K562 (cell line): ENCODE data around the gene AP3M1. TPM values are rescaled to one million over a fixed set of nuclear protein-coding genes. Genes with fewer than 3 reads are reported as not detected.

Source experiments
- CBFA2T3 ChIP-seq: fragments of 450-650 bp; IDR thresholded peaks from 2 replicates; pipeline ENCODE4 v1.6.1; 2017
- DDX20 ChIP-seq: fragments of 450-650 bp; IDR thresholded peaks from 2 replicates; pipeline ENCODE4 v1.6.1; 2016; ENCODE audit warnings: missing genetic modification characterization, low read depth, mild to moderate bottlenecking, missing compliant biosample characterization, moderate library complexity
- DIDO1 ChIP-seq: fragments of 450-650 bp; IDR thresholded peaks from 2 replicates; pipeline ENCODE4 v1.6.1; 2016; ENCODE audit warnings: low read depth, missing biosample characterization, missing genetic modification characterization
- FOXO4 ChIP-seq: fragments of 450-650 bp; formaldehyde crosslinking; IDR thresholded peaks from 2 replicates; pipeline ENCODE4 v1.4.0; 2020; ENCODE audit warnings: mild to moderate bottlenecking, moderate library complexity
- KAT2B ChIP-seq: IDR thresholded peaks from one replicate; pipeline ENCODE4 v1.6.1; 2012; ENCODE audit warnings: low read depth, mild to moderate bottlenecking, control low read depth, inconsistent platforms, low read length, moderate library complexity
- MEF2D ChIP-seq: conservative IDR thresholded peaks from 2 replicates; pipeline ENCODE4 v1.6.1; 2016; ENCODE audit warnings: low read depth, missing genetic modification characterization, missing compliant biosample characterization
- MITF ChIP-seq: IDR thresholded peaks from 2 replicates; pipeline ENCODE4 v1.6.1; 2014; ENCODE audit warnings: antibody characterized with exemption
- MYC ChIP-seq, 2 experiments: fragments of 250-450 bp in 1 of 2; sonication (Bioruptor Pico) in 1 of 2; IDR thresholded peaks; 2 replicates each; pipeline versions ENCODE4 v1.5.1 to v1.6.1; 2012 to 2021; ENCODE audit warnings: low read depth in 2 of 2, borderline replicate concordance in 1 of 2, improper control_type of control experiment in 1 of 2, low read length in 1 of 2, mild to moderate bottlenecking in 1 of 2, moderate library complexity in 1 of 2
- PHF21A ChIP-seq: fragments of 450-650 bp; IDR thresholded peaks from 2 replicates; pipeline ENCODE4 v1.6.1; 2017; ENCODE audit warnings: low read depth, borderline replicate concordance
- SREBF1 ChIP-seq: fragments of 150-350 bp; IDR thresholded peaks from 2 replicates; pipeline ENCODE4 v1.6.1; 2014; ENCODE audit warnings: antibody characterized with exemption, low read depth, low read length, borderline replicate concordance
- TCF7L2 ChIP-seq: fragments of 150-350 bp; IDR thresholded peaks from 2 replicates; pipeline ENCODE4 v1.6.1; 2016; ENCODE audit warnings: low read depth, mild to moderate bottlenecking, low read length, moderate library complexity
- TRIM24 ChIP-seq, 2 experiments: fragments of 450-650 bp; IDR thresholded peaks; 2 replicates each; pipeline ENCODE4 v1.6.1; 2016
- ZKSCAN3 ChIP-seq: fragments of 250-450 bp; sonication (Bioruptor Pico); IDR thresholded peaks from 2 replicates; pipeline ENCODE4 v1.4.0; 2020
- ZNF217 ChIP-seq: sonication (generic); formaldehyde crosslinking; IDR thresholded peaks from 2 replicates; pipeline ENCODE4 v1.8.0; 2022; ENCODE audit warnings: mild to moderate bottlenecking, missing genetic modification reagents
- ZNF644 ChIP-seq: fragments of 200-800 bp; sonication (Bioruptor generic); IDR thresholded peaks from 2 replicates; pipeline ENCODE4 v1.6.1; 2016; ENCODE audit warnings: low read depth, missing genetic modification characterization, missing compliant biosample characterization
- ZNF75A ChIP-seq: fragments of 450-650 bp; formaldehyde crosslinking; IDR thresholded peaks from 2 replicates; pipeline ENCODE4 v1.4.0; 2020; ENCODE audit warnings: mild to moderate bottlenecking
- polyA plus RNA-seq, 8 experiments: library from polyadenylated mRNA; depleted of rRNA in 4 of 8; stranded (reverse) in 5 of 8; unstranded in 3 of 8; fragments of >200 nt; fragmentation: Nextera tagmentation in 2 of 8; fragmentation: Illumina TruSeq in 1 of 8; extraction: Ambion mirVana in 2 of 8; extraction: Trizol in 1 of 8; gene quantifications; 2 replicates each; pipeline versions ENCODE4 v1.2.1 to v1.2.3, GENCODE V29; 2011 to 2014; ENCODE audit warnings: inconsistent platforms in 1 of 8, missing spikeins in 1 of 8
- total RNA-seq, 7 experiments: library from RNA; depleted of rRNA in 6 of 7; stranded (reverse); fragments of >200 nt in 6 of 7; fragmentation: Illumina TruSeq in 2 of 7; extraction: Trizol in 2 of 7; gene quantifications; 2 replicates each; pipeline versions ENCODE4 v1.2.1 to v1.2.3, GENCODE V29; 2011 to 2021; ENCODE audit warnings: low replicate concordance in 1 of 7
- TF ChIP-seq, protein P1 (sequence below): fragments of 450-650 bp; IDR thresholded peaks from 2 replicates; pipeline ENCODE4 v1.6.1; 2017; ENCODE audit warnings: antibody characterized with exemption
- TF ChIP-seq, protein P2 (sequence below): fragments of 450-650 bp; formaldehyde crosslinking; IDR thresholded peaks from 2 replicates; pipeline ENCODE4 v1.4.0; 2020; ENCODE audit warnings: mild to moderate bottlenecking

The AP3M1 gene
- total and polyA plus RNA-seq, 9 of the 15 experiments (the other 6 are each of a cell fraction or from before 2014, with no cell fraction given): 44.3 to 135 (median 67.6) TPM

- TF ChIP-seq KAT2B: no peak
- TF ChIP-seq, protein P1, sequence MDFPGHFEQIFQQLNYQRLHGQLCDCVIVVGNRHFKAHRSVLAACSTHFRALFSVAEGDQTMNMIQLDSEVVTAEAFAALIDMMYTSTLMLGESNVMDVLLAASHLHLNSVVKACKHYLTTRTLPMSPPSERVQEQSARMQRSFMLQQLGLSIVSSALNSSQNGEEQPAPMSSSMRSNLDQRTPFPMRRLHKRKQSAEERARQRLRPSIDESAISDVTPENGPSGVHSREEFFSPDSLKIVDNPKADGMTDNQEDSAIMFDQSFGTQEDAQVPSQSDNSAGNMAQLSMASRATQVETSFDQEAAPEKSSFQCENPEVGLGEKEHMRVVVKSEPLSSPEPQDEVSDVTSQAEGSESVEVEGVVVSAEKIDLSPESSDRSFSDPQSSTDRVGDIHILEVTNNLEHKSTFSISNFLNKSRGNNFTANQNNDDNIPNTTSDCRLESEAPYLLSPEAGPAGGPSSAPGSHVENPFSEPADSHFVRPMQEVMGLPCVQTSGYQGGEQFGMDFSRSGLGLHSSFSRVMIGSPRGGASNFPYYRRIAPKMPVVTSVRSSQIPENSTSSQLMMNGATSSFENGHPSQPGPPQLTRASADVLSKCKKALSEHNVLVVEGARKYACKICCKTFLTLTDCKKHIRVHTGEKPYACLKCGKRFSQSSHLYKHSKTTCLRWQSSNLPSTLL: no peak
- TF ChIP-seq, protein P2, sequence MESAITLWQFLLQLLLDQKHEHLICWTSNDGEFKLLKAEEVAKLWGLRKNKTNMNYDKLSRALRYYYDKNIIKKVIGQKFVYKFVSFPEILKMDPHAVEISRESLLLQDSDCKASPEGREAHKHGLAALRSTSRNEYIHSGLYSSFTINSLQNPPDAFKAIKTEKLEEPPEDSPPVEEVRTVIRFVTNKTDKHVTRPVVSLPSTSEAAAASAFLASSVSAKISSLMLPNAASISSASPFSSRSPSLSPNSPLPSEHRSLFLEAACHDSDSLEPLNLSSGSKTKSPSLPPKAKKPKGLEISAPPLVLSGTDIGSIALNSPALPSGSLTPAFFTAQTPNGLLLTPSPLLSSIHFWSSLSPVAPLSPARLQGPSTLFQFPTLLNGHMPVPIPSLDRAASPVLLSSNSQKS (CRISPR knock-in tag): no peak
- peak; percentile 34; the same call in 1 of the 2 replicates for TF ChIP-seq SREBF1
- TF ChIP-seq MITF: no peak
- no peak for TF ChIP-seq ZNF217 (CRISPR knock-in tag)
- TF ChIP-seq ZNF644 (tag): peak; percentile 61; the same call in 1 of the 2 replicates
- TF ChIP-seq DIDO1 (tag): peak; percentile 48; the same call in 1 of the 2 replicates
- 0 out of 2 replicates have a peak, but pooled peaks have one; percentile 30 for TF ChIP-seq MYC (IDR thresholded peaks at IDR 0.05; ENCODE audit: low read depth, low read length)
- TF ChIP-seq MYC (CRISPR knock-in tag; IDR thresholded peaks at IDR 0.05; ENCODE audit: borderline replicate concordance, low read depth): peak; percentile 27; the same call in 1 of the 2 replicates
- TF ChIP-seq TCF7L2: peak; percentile 93
- no peak for TF ChIP-seq DDX20
- no peak for TF ChIP-seq FOXO4 (CRISPR knock-in tag)
- TF ChIP-seq ZKSCAN3 (CRISPR knock-in tag): no peak
- 0 out of 2 replicates have a peak, but pooled peaks have one; percentile 27 for TF ChIP-seq MEF2D (tag)
- no peak for TF ChIP-seq PHF21A
- TF ChIP-seq CBFA2T3: no peak
- no peak for TF ChIP-seq ZNF75A (CRISPR knock-in tag)
- no peak for TF ChIP-seq TRIM24 (IDR thresholded peaks at IDR 0.05)
Measured at GRCh38 chr10:74150204-74150989, at the start of gene AP3M1 (continued).
